Measurements from ENCODE around the gene GTF2H1.

Gene GTF2H1

DNA sequence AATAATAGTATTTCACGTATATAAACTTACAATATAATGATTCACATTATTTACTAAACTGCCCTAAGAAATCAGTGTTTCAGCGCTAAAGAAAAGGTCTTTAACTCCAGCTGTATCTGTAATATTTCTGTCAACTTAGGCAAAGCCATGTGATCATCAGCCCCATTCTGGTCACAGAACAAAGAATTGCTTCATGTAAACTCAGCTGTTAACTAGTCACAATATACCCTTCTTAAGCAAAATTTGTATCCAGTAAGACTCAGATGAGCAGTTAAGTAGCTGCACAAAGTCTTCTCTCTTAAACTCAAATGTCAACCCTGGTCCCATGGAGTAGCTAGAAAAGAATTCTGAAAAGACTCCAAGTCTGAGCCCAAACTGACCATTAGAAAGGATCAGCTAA lies 27.1 kb upstream of the GTF2H1 start:
- TF ChIP-seq CTCF (IDR thresholded peaks at IDR 0.05; ENCODE audit: low read depth, low read length), result no peak
- DNase-seq (ENCODE audit: extremely low read depth, low read depth), result no peak

GRCh38 chr11:18299721-18300120 lies 22.6 kb upstream of the GTF2H1 start:
- TF ChIP-seq CTCF (IDR thresholded peaks at IDR 0.05; ENCODE audit: low read depth, low read length), result no peak

DNA sequence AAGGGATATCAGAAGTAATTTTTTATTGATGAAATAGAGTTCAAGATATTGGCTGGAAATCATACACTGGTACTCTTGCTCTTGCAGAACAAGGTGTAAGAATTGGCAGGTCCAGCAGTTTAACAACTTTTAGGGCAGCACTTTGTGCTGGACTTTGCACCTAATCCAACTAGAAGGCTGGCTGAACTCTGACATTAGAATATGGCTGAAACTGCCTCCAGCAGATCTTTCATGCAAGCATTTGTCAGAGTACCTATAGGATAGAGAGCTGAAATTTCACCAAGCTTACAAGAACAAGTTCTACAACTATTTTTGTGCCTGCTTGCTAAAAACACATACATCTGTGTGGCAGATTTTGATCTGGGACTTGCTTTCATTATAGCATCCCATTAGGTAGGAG lies 17.6 kb upstream of the GTF2H1 start:
- no peak for DNase-seq (ENCODE audit: extremely low read depth, low read depth)
- no peak for TF ChIP-seq CTCF (IDR thresholded peaks at IDR 0.05; ENCODE audit: low read depth, low read length)

More at GRCh38 chr11:18299721-18300120, 22.6 kb upstream of the GTF2H1 start:
- no peak for DNase-seq (ENCODE audit: extremely low read depth, low read depth)

GRCh38 chr11:18307461-18308139 lies 14.8 kb upstream of the GTF2H1 start:
- TF ChIP-seq CTCF (IDR thresholded peaks at IDR 0.05; ENCODE audit: low read depth, low read length), result no peak

DNA sequence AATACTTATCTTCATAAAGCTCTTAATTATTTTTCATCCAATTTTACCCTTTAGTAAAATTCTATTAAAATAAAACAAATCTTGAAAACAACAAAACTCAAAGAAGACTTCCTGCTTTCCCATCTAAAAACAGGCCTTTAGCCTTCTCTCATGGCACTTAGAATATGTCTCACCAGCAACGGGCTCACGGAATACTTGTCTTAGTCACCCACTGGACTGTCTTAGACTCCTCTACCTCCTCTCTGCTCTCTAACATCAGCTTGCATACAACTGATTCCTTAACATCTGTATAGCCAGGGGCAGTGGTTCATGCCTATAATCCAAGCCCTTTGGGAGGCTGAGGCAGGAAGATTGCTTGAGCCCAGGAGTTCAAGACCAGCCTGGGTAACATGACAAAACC lies 14.1 kb upstream of the GTF2H1 start:
- TF ChIP-seq CTCF (IDR thresholded peaks at IDR 0.05; ENCODE audit: low read depth, low read length), result no peak
- no peak for DNase-seq (ENCODE audit: extremely low read depth, low read depth)

More at GRCh38 chr11:18307461-18308139, 14.8 kb upstream of the GTF2H1 start:
- no peak for DNase-seq (ENCODE audit: extremely low read depth, low read depth)

- no peak for DNase-seq (ENCODE audit: extremely low read depth, low read depth)
- TF ChIP-seq CTCF (IDR thresholded peaks at IDR 0.05; ENCODE audit: low read depth, low read length), result no peak
These were observed 12.7 kb upstream of the GTF2H1 start for GRCh38 chr11:18309691-18310090.

DNA sequence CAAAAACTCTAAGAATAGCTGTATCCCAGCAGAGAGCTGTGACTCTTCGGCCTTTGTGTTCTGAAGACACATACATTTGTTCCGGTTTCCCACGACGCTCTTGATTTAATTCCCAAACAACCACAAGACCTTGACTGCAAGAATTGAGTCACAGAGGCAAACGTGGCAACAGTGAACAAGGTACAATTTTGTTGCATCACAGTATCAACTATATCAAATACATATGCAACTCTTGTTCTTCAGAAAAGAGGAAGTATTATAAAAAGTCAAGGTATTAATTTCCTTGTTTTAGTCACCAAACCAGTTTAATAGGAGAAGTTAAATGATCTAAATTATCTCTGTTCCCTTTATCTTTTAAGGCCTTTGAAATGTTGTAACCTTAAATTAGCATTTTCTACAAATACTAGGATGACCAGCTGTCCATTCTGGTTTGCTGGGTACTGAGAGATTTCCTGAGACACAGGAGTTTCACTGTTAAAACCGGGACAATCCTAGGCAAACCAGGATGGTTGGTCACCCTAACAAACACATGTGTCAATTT lies 11.5 kb upstream of the GTF2H1 start:
- no peak for TF ChIP-seq CTCF (IDR thresholded peaks at IDR 0.05; ENCODE audit: low read depth, low read length)
- DNase-seq (ENCODE audit: extremely low read depth, low read depth), result peak; percentile 11

Data from AG09319 (cell line).